GM12872 (cell line): ENCODE data around the gene SCUBE3.

ENCODE experiments used
- TF ChIP-seq, protein P1 (sequence below): IDR thresholded peaks from 3 replicates; pipeline ENCODE4 v1.5.1; 2011; ENCODE audit warnings: low read depth, mild to moderate bottlenecking, low read length, moderate library complexity; ENCODE audit not compliant: insufficient read depth

Gene SCUBE3

DNA sequence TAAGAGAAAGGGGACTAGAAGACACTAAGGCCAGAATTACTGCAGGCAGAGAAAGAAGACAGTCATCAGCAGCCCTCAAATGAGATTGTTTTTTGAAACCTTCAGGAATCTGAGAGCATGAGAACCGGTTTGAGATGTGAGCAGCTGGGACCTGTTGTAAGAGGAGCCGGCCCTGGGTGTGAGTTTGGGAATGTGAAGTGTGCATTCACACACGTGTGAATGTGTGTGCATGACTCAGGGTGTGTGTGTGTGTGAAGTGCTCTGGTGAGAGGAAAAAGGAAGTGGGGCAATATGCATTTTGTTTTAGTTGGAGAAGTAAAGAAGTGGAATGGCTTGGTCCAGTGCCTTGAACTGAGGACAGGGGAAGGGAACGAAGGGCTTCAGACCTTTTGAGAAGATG lies 4.3 kb downstream of the SCUBE3 start:
- TF ChIP-seq, protein P1, sequence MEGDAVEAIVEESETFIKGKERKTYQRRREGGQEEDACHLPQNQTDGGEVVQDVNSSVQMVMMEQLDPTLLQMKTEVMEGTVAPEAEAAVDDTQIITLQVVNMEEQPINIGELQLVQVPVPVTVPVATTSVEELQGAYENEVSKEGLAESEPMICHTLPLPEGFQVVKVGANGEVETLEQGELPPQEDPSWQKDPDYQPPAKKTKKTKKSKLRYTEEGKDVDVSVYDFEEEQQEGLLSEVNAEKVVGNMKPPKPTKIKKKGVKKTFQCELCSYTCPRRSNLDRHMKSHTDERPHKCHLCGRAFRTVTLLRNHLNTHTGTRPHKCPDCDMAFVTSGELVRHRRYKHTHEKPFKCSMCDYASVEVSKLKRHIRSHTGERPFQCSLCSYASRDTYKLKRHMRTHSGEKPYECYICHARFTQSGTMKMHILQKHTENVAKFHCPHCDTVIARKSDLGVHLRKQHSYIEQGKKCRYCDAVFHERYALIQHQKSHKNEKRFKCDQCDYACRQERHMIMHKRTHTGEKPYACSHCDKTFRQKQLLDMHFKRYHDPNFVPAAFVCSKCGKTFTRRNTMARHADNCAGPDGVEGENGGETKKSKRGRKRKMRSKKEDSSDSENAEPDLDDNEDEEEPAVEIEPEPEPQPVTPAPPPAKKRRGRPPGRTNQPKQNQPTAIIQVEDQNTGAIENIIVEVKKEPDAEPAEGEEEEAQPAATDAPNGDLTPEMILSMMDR = no peak

DNA sequence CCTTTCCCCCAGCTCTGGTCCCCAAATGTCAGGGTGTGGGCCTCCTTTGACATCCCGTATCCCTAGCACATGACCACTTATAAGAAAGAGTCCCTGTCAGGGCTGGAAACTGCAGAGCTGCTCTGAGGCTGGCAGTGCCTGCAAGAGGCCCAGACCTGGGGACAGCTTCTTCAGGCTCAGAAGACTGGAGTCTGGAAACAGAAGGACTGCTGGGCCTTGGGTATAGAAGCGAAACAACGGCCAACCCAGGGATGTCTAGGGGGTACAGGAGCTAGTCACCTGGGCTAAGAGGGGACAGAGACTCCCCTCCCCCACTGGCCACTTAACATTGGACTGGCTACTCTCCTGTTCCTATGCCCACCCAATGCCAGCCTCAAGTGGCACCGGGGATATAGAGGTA lies 4.7 kb downstream of the SCUBE3 start:
- TF ChIP-seq, protein P1 = no peak

DNA sequence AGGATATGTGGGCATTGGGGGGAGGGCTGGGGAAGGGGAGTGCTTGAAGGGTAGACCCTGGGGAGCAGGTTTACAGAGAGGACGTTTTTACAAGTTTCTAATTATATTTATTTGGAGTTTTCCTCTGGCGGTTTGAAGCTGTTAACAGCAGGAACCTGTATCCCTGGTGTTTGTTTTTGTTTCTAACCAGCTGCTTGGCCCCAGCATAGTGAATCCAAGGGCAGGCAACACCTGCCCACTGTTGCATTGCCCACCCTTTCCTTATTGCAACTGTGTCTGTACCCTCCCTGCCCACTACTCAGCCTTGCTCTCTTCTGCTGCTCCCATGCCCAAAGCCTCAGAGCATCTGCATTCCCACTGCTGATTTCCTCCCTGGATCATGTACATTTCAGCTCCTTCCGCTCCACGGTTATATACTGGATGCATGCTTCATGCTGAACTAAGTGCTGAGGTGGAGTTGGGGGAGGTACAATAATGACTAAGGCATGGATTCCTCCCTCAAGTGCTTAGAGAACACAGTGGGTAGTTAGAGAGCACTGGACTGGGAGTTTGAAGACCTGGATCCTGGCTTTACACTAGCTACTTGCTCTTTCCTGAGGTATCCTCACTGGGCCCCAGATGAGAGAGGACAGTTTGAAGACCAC lies 6.0 kb downstream of the SCUBE3 start:
- TF ChIP-seq, protein P1 = no peak

DNA sequence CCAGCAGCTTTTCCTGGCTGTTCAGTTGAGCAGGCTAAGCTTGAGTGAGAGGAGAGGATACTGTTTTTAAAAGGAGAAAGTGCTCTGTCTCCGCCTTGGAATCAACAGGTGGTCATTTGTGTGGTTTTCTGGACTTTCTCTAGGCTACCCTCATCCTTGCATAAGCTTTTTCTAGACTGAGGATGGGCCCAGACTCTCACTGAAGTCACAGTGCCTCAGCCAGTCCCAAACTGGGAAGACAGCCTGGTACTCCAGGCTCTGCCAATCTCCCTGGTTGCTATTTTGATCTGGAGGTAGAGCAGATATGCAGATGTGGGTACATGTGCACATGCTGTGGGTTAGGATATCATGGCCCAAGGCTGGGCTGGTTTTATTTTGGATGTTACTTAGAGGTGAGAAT lies 7.0 kb downstream of the SCUBE3 start:
- TF ChIP-seq, protein P1 = no peak

DNA sequence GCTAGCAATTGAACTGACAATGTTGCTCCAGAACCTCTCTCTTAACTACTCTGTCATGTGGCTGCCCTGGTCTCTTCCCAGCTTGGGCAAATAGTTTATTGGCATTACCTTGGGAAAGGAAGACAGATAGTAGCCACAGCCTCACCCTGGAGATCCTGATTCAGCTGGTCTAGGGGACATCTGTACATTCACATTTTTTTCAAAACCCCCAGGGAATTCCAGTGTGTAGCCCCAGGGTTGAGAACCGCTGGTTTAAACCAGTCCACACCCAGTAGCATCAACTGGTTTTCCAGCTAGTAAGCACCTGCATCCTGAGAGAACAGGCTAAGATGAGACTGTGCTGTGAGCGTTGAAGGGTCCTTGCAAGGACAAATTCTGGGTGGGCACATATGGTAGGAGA lies 9.6 kb downstream of the SCUBE3 start:
- TF ChIP-seq, protein P1 = no peak

DNA sequence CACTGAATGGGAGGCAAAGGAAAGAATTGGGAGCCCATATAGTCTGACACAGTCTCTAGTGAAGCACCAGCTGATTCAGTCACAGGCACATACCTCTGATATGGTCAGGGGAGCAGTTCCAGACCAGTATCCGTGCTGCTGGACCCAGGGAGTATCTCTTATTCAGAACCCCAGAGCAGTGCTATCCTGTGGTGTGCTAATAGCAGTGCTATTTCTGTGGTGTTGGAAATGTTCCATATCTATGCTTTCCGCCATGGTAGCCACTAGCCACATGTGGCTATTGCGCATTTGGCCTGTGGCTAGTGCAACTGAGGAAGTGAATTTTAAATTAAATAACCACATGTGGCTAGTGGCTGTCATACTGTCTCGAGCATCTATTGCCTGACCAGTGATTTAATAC lies 11.0 kb downstream of the SCUBE3 start:
- TF ChIP-seq, protein P1 = no peak

DNA sequence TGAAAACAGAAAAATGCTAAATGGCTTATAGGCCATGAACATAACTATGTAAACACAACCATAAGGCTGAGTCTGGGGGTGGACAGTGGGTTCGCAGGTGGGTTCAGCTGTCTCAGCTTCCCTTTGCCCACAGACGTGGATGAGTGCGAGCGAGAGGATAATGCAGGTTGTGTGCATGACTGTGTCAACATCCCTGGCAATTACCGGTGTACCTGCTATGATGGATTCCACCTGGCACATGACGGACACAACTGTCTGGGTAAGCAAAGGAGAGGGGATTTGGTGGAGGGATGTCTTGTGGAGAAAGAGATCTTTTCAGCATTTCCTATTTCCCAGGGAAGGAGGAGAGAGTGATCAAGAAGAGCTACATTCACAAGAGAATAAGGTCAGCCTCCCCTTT lies 14.7 kb downstream of the SCUBE3 start:
- TF ChIP-seq, protein P1 = no peak

DNA sequence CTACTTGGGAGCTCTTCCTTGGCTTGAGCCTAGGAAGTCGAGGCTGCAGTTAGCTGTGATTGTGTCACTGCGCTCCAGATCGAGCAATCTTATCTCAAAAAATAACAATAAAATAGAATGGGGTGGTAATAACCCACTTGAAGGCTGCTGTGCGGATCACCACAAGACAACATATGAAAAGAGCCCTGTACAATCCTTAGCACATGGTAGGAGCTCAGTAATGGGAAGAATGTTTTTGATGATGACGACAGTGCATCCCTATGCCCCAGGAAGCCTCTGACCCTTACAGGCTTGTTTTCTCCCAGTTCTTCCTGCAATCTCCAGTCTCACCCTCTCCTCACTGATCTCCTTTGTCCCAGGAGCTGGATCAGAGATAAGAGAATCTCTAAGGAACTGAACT lies 15.5 kb downstream of the SCUBE3 start:
- TF ChIP-seq, protein P1 = no peak
